ENCODE results near the gene TPGS1.

Gene TPGS1

GRCh38 chr19:518598-519231 is 11.4 kb downstream of the TPGS1 start:
- TF ChIP-seq CTCF (IDR thresholded peaks at IDR 0.05), result no peak
- H3K4me1 ChIP-seq (ENCODE audit: control insufficient read depth in 1 of 2, insufficient read depth in 1 of 2, low read depth in 1 of 2, low read length in 1 of 2), result no peaks in the 10 kb centered on the region
- no peak overlapping the region for H3K27ac ChIP-seq
- no peak overlapping the region for H3K4me3 ChIP-seq (ENCODE audit: low read depth in 1 of 2, low read length in 1 of 2)
- H3K36me3 ChIP-seq, result peaks cover 14% of the 10 kb centered on the region
- H3K27me3 ChIP-seq, result peaks cover 21% of the 10 kb centered on the region
- no peaks in the 10 kb centered on the region for H3K9me3 ChIP-seq

- Histone ChIP-seq H3K36me3 (peaks cover 6% of the 10 kb centered on the region), H3K4me1 (ENCODE audit: control insufficient read depth in 1 of 2, insufficient read depth in 1 of 2, low read depth in 1 of 2, low read length in 1 of 2) (no peaks in the 10 kb centered on the region), H3K4me3 (ENCODE audit: low read depth in 1 of 2, low read length in 1 of 2) (no peak overlapping the region), H3K9me3 (no peaks in the 10 kb centered on the region), H3K27ac (no peak overlapping the region), H3K27me3 (peaks cover 21% of the 10 kb centered on the region)
- no peak for TF ChIP-seq CTCF (IDR thresholded peaks at IDR 0.05)
These were observed 12.2 kb downstream of the TPGS1 start for GRCh38 chr19:519449-519865.

- Histone ChIP-seq H3K36me3 (peaks cover 6% of the 10 kb centered on the region), H3K4me1 (ENCODE audit: control insufficient read depth in 1 of 2, insufficient read depth in 1 of 2, low read depth in 1 of 2, low read length in 1 of 2) (no peaks in the 10 kb centered on the region), H3K27me3 (peaks cover 40% of the 10 kb centered on the region), H3K27ac (no peak overlapping the region), H3K4me3 (ENCODE audit: low read depth in 1 of 2, low read length in 1 of 2) (no peak overlapping the region), H3K9me3 (no peaks in the 10 kb centered on the region)
- TF ChIP-seq CTCF (IDR thresholded peaks at IDR 0.05), result no peak
These were observed 15.4 kb downstream of the TPGS1 start for GRCh38 chr19:522726-523125.

- H3K36me3 ChIP-seq, result peaks cover 6% of the 10 kb centered on the region
- TF ChIP-seq CTCF (IDR thresholded peaks at IDR 0.05), result no peak
- H3K4me1 ChIP-seq (ENCODE audit: control insufficient read depth in 1 of 2, insufficient read depth in 1 of 2, low read depth in 1 of 2, low read length in 1 of 2), result peaks cover 0 to 6% of the 10 kb centered on the region in 2 experiments
- H3K9me3 ChIP-seq, result no peaks in the 10 kb centered on the region
- peaks cover 26% of the 10 kb centered on the region for H3K27me3 ChIP-seq
- H3K27ac ChIP-seq, result no peak overlapping the region
- H3K4me3 ChIP-seq (ENCODE audit: low read depth in 1 of 2, low read length in 1 of 2), result no peak overlapping the region
These were observed 16.9 kb downstream of the TPGS1 start for GRCh38 chr19:524062-524674.

- Histone ChIP-seq H3K36me3 (no peaks in the 10 kb centered on the region), H3K4me3 (ENCODE audit: low read depth in 1 of 2, low read length in 1 of 2) (no peak overlapping the region), H3K4me1 (ENCODE audit: control insufficient read depth in 1 of 2, insufficient read depth in 1 of 2, low read depth in 1 of 2, low read length in 1 of 2) (peaks cover 0 to 6% of the 10 kb centered on the region in 2 experiments), H3K9me3 (no peaks in the 10 kb centered on the region), H3K27ac (no peak overlapping the region), H3K27me3 (peaks cover 19% of the 10 kb centered on the region)
- TF ChIP-seq CTCF (IDR thresholded peaks at IDR 0.05), result no peak
These were observed 17.7 kb downstream of the TPGS1 start for GRCh38 chr19:525029-525428.

All from neutrophil (primary cell).